Endothelial cell of umbilical vein (primary cell): ENCODE data around the gene ANKRD16.

Experiments
- EZH2 ChIP-seq: IDR thresholded peaks from 2 replicates; pipeline ENCODE4 v1.6.1; 2012; ENCODE audit warnings: borderline replicate concordance, low read depth, mild to moderate bottlenecking, moderate library complexity, low read length, inconsistent platforms; ENCODE audit not compliant: severe bottlenecking
- FOS ChIP-seq: IDR thresholded peaks from 2 replicates; pipeline ENCODE4 v1.6.1; 2011; ENCODE audit warnings: mild to moderate bottlenecking, low read length, moderate library complexity, borderline replicate concordance; ENCODE audit not compliant: insufficient read depth
- POLR2AphosphoS5 ChIP-seq: IDR thresholded peaks from 2 replicates; pipeline ENCODE4 v1.6.1; 2012; ENCODE audit warnings: low read depth, mild to moderate bottlenecking, control low read depth, low read length, moderate library complexity; ENCODE audit not compliant: insufficient read depth
- TF ChIP-seq, protein P1 (sequence below), 2 donors: IDR thresholded peaks; 1 replicate in 1 of 2; 2 replicates in 1 of 2; pipeline ENCODE4 v1.5.1; 2011; ENCODE audit warnings: low read length in 2 of 2, mild to moderate bottlenecking in 2 of 2, moderate library complexity in 2 of 2, control low read depth in 1 of 2, inconsistent platforms in 1 of 2, low read depth in 1 of 2; ENCODE audit not compliant: insufficient read depth in 1 of 2; ENCODE audit errors: extremely low read depth in 1 of 2

DNA sequence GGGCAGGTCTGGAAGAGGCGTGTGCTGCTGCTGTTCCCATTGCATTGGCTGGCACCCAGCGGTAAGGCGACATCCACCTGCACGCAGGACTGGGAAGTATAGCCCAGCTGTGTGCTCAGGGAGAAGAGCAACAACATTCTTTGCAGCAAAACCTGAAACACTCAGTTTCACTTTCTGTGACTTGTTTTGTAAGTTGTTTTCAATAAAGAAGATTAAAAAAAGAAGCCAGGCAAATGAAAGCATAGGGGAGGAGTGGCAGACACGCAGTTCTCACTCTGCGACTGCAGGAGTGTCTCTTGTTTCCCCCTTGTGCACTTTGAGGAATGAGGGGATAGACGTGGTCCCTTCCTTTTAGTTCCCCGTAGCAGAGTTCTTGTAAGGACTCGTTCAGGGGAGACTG is 6.1 kb upstream of the ANKRD16 start:
- TF ChIP-seq, protein P1, sequence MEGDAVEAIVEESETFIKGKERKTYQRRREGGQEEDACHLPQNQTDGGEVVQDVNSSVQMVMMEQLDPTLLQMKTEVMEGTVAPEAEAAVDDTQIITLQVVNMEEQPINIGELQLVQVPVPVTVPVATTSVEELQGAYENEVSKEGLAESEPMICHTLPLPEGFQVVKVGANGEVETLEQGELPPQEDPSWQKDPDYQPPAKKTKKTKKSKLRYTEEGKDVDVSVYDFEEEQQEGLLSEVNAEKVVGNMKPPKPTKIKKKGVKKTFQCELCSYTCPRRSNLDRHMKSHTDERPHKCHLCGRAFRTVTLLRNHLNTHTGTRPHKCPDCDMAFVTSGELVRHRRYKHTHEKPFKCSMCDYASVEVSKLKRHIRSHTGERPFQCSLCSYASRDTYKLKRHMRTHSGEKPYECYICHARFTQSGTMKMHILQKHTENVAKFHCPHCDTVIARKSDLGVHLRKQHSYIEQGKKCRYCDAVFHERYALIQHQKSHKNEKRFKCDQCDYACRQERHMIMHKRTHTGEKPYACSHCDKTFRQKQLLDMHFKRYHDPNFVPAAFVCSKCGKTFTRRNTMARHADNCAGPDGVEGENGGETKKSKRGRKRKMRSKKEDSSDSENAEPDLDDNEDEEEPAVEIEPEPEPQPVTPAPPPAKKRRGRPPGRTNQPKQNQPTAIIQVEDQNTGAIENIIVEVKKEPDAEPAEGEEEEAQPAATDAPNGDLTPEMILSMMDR (IDR thresholded peaks at IDR 0.05; ENCODE audit: extremely low read depth in 1 of 2, insufficient read depth in 1 of 2, low read depth in 1 of 2, low read length in 2 of 2): no peak
- no peak for TF ChIP-seq FOS
- TF ChIP-seq EZH2: no peak
- no peak for TF ChIP-seq POLR2AphosphoS5
